ENCODE measurements around the gene AK8. TPM values are rescaled to one million over a fixed set of nuclear protein-coding genes. Genes with fewer than 3 reads are reported as not detected.

The AK8 gene
- total and polyA plus RNA-seq, 2 experiments from 2014 or later = 0.14 to 0.78 TPM

- Mint-ChIP-seq H3K27me3 (ENCODE audit: insufficient read depth, low read depth, poor library complexity) (peaks cover 2% of the 10 kb centered on the region), H3K27ac (no peak overlapping the region), H3K36me3 (ENCODE audit: low read depth) (no peaks in the 10 kb centered on the region), H3K4me1 (peaks cover 8% of the 10 kb centered on the region), H3K4me3 (no peak overlapping the region), H3K9me3 (no peaks in the 10 kb centered on the region)
- Histone ChIP-seq H3K4me1 (ENCODE audit: insufficient read depth) (no peaks in the 10 kb centered on the region), H3K36me3 (ENCODE audit: insufficient read depth) (no peaks in the 10 kb centered on the region), H4K20me1 (replicated peaks; ENCODE audit: insufficient read depth) (no peaks in the 10 kb centered on the region), H3K4me2 (no peak overlapping the region), H3F3A (replicated peaks; ENCODE audit: low read depth) (no peaks in the 10 kb centered on the region), H3K27me3 (ENCODE audit: insufficient read depth) (no peaks in the 10 kb centered on the region), H2AFZ (no peak overlapping the region), H3K27ac (ENCODE audit: low read depth) (no peak overlapping the region), H3K9me2 (ENCODE audit: insufficient read depth) (no peaks in the 10 kb centered on the region), H3K4me3 (no peak overlapping the region), H3K79me2 (replicated peaks; ENCODE audit: insufficient read depth) (no peaks in the 10 kb centered on the region)
- ATAC-seq = no peak
- TF ChIP-seq JUNB (IDR thresholded peaks at IDR 0.05; ENCODE audit: unreplicated experiment) (no peak), REST (IDR thresholded peaks at IDR 0.05; ENCODE audit: unreplicated experiment) (no peak), ZNF462 (CRISPR knock-in tag; IDR thresholded peaks at IDR 0.05) (no peak), POLR2AphosphoS5 (IDR thresholded peaks at IDR 0.05; ENCODE audit: low read depth) (no peak), ZNF331 (CRISPR knock-in tag; IDR thresholded peaks at IDR 0.05; ENCODE audit: low read depth) (no peak), CTCF (conservative IDR thresholded peaks at IDR 0.05; ENCODE audit: low read depth in 2 of 2) (no peak), STAT1 (IDR thresholded peaks at IDR 0.05; ENCODE audit: unreplicated experiment) (no peak), NANOG (IDR thresholded peaks at IDR 0.05; ENCODE audit: borderline replicate concordance) (no peak), CREB1 (CRISPR knock-in tag; IDR thresholded peaks at IDR 0.05; ENCODE audit: low read depth) (no peak), ZNF114 (CRISPR knock-in tag; IDR thresholded peaks at IDR 0.05) (no peak), EZH2phosphoT487 (IDR thresholded peaks at IDR 0.05; ENCODE audit: unreplicated experiment) (no peak), ETS1 (IDR thresholded peaks at IDR 0.05) (no peak), EZH2 (IDR thresholded peaks at IDR 0.05; ENCODE audit: low read depth, unreplicated experiment) (no peak)
- no peak for DNase-seq (ENCODE audit: low spot score)
Measured at GRCh38 chr9:132837501-132838286, 40.4 kb downstream of the AK8 start.

Measured in GM23338 (cell line).